Keratinocyte (primary cell): ENCODE results near the gene LZTR1.

Experiments used
- CTCF ChIP-seq, 3 experiments: IDR thresholded peaks in 1 of 3; conservative IDR thresholded peaks in 1 of 3; optimal IDR thresholded peaks in 1 of 3; 2 replicates in 2 of 3; 3 replicates in 1 of 3; pipeline versions ENCODE3 to v1.5.1; 2011; ENCODE audit warnings: low read length in 3 of 3, mild to moderate bottlenecking in 3 of 3, moderate library complexity in 2 of 3, control low read depth in 1 of 3, inconsistent platforms in 1 of 3; ENCODE audit not compliant: insufficient read depth in 2 of 3; ENCODE audit errors: extremely low read depth in 1 of 3
- EZH2 ChIP-seq: IDR thresholded peaks from one replicate; pipeline ENCODE4 v1.6.1; 2012; ENCODE audit warnings: inconsistent platforms, mild to moderate bottlenecking, low read length, moderate library complexity

- TF ChIP-seq CTCF (optimal IDR thresholded peaks at IDR 0.05 in 1 of 3, IDR thresholded peaks at IDR 0.05 in 1 of 3, conservative IDR thresholded peaks at IDR 0.05 in 1 of 3; ENCODE audit: extremely low read depth in 1 of 3, insufficient read depth in 2 of 3, low read length in 3 of 3), result no peak
- no peak for TF ChIP-seq EZH2
Observed at GRCh38 chr22:20989323-20990138, 7.4 kb downstream of the LZTR1 start.
